Left renal cortex interstitium (tissue), 4 donors: Measurements from ENCODE around the gene OR6K3. TPM values are rescaled to one million over a fixed set of nuclear protein-coding genes. Genes with fewer than 3 reads are reported as not detected.
"Not testable (repeated sequence)": the region's sequence is repeated elsewhere in the genome, so short reads cannot be mapped to it uniquely, and the experiment has no call there.

Source experiments
- DNase-seq, 4 donors: peaks; one replicate each; pipeline ENCODE4 v3.0.0-alpha.2; 2013; ENCODE audit warnings: low read depth in 4 of 4, low spot score in 2 of 4, missing footprints in 1 of 4
- polyA plus RNA-seq, 4 donors: library from polyadenylated mRNA; unstranded; fragments of 120-200 nt; gene quantifications; one replicate each; pipeline ENCODE4 v1.2.1, GENCODE V29; 2013; ENCODE audit not compliant: insufficient read length in 4 of 4

The OR6K3 gene
- polyA plus RNA-seq, 4 donors, result 0.07 to 0.14 (median 0.08) TPM; not detected in 1

- DNase-seq, result not testable (repeated sequence)
Measured at GRCh38 chr1:158688343-158688742, 32.2 kb downstream of the OR6K3 start.

- DNase-seq, result no peak
Measured at GRCh38 chr1:158687037-158687436, 33.5 kb downstream of the OR6K3 start.

- no peak for DNase-seq
Measured at GRCh38 chr1:158686111-158687009, 34.2 kb downstream of the OR6K3 start, which contains the start of gene SPTA1. TSS of gene SPTA1 (minus strand) at chr1:158686715. CDS start at chr1:158686517, 198 bp downstream.

GRCh38 chr1:158685085-158685484 lies 35.4 kb downstream of the OR6K3 start:
- no peak for DNase-seq

GRCh38 chr1:158681606-158682005 lies 38.9 kb downstream of the OR6K3 start:
- no peak for DNase-seq

- DNase-seq, result no peak
Measured at GRCh38 chr1:158679289-158679688, 41.2 kb downstream of the OR6K3 start.

- no peak for DNase-seq
Measured at GRCh38 chr1:158675563-158676323, 44.8 kb downstream of the OR6K3 start.

- no peak for DNase-seq
Measured at GRCh38 chr1:158674302-158674701, 46.2 kb downstream of the OR6K3 start.

Other genes starting within 250 kb of the OR6K3 start
- gene OR10R2, start 248.5 kb downstream of the OR6K3 start, polyA plus RNA-seq, result not detected
- gene OR6Y1, start 166.3 kb downstream of the OR6K3 start, polyA plus RNA-seq, result not detected
- gene OR6P1, start 150.1 kb downstream of the OR6K3 start, polyA plus RNA-seq, result not detected
- not detected for gene OR10X1, start 140.8 kb downstream of the OR6K3 start, polyA plus RNA-seq
- gene OR10Z1, start 115.5 kb downstream of the OR6K3 start, polyA plus RNA-seq, result under 1 TPM; 0.05 to 0.10 (median 0.06) TPM
- 1 to 10 TPM; 1.1 to 5.9 (median 1.8) TPM for gene SPTA1, start 34.0 kb downstream of the OR6K3 start, polyA plus RNA-seq
- gene OR6K2, start 20.1 kb downstream of the OR6K3 start, polyA plus RNA-seq, result not detected
- gene OR6K6, start 34.0 kb upstream of the OR6K3 start, polyA plus RNA-seq, result not detected
- under 1 TPM in 1 of 4 donors, not detected in 3; 0.06 TPM for gene OR6N1, start 51.5 kb upstream of the OR6K3 start, polyA plus RNA-seq
- not detected for gene OR6N2, start 60.5 kb upstream of the OR6K3 start, polyA plus RNA-seq
- gene MNDA, start 110.6 kb upstream of the OR6K3 start, polyA plus RNA-seq, result 1 to 10 TPM; 2.9 to 4.8 (median 3.5) TPM
- gene PYHIN1, start 210.8 kb upstream of the OR6K3 start, polyA plus RNA-seq, result under 1 TPM; 0.17 to 0.29 (median 0.23) TPM